Measurements from ENCODE around the gene WIPF1. TPM values are rescaled to one million over a fixed set of nuclear protein-coding genes. Genes with fewer than 3 reads are reported as not detected.

Gene WIPF1
- total and polyA plus RNA-seq, 2 of the 13 experiments (the other 11 are each of a cell fraction or from before 2014, with no cell fraction given): 0.01 TPM; not detected in 1

DNA sequence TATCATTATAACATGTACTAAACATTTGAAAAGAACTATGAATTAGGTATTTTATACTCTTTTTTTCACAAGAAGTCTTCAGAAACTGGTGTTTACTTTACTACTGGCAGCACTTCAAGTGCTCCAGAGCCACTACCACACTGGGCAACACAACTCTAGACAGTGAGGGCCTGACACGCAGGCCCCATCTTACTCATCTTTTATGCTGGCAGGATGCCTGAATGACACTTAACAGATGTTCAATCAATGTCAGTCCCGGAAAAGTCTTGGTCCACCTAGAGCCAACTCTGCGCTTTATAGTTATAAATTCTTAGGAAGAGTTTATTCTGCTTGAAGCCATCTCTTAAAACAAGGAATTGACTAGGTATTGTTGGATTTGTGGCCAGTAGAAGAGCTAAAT lies 8.7 kb upstream of the WIPF1 start (continued):
- no peak for TF ChIP-seq SP140L (CRISPR knock-in tag; IDR thresholded peaks at IDR 0.05; ENCODE audit: borderline replicate concordance)
- TF ChIP-seq CEBPG (CRISPR knock-in tag; IDR thresholded peaks at IDR 0.05): no peak
- TF ChIP-seq TEAD3 (CRISPR knock-in tag; optimal IDR thresholded peaks at IDR 0.05; ENCODE audit: borderline replicate concordance): no peak
- no peak for TF ChIP-seq ZNF678 (CRISPR knock-in tag; IDR thresholded peaks at IDR 0.05)

DNA sequence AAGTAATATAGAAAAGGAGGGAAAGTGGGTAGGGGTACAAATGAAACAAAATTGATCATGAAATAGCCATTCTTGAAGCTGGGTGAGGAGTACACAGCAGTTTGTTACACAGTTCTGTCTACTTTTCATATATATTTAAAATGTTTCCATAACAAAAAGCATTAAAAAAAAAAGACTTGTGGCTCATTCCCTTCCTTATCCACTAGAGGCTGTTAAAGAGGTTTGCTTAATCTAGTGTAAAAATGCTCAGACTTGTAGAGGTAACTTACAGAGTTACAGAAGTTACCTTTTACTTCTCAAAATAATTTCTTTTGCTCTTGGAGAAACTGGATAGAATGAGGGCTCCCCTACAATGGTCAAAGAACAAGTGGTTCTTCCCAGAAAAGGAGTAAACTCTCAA lies 8.1 kb upstream of the WIPF1 start:
- no peaks in the 10 kb centered on the region for H4K20me1 ChIP-seq (ENCODE audit: insufficient read depth, low read length)
- no peaks in the 10 kb centered on the region for H3K9me3 ChIP-seq (ENCODE audit: low read length)
- peaks cover 0 to 9% of the 10 kb centered on the region in 2 experiments; a peak in 2 of 5 replicates for H3K27me3 ChIP-seq (ENCODE audit: control insufficient read depth in 1 of 2, insufficient read depth in 2 of 2, low read length in 2 of 2)
- no peak overlapping the region for H3K4me2 ChIP-seq (ENCODE audit: low read depth, low read length)
- no peak for FAIRE-seq
- no peak overlapping the region for H3K4me3 ChIP-seq (replicated peaks in 1 of 3; ENCODE audit: insufficient read depth in 1 of 3, low read depth in 2 of 3, low read length in 3 of 3)
- H3K36me3 ChIP-seq (replicated peaks in 1 of 2; ENCODE audit: control insufficient read depth in 1 of 2, insufficient read depth in 2 of 2, low read length in 2 of 2): no peaks in the 10 kb centered on the region
- BruUV-seq (replicated peaks): no TSS peak
- H3K79me2 ChIP-seq (ENCODE audit: insufficient read depth, low read length): no peaks in the 10 kb centered on the region
- ChIA-PET CTCF (ENCODE audit: low intra/inter-chr PET ratio, low total read pairs) (interaction anchor here (1.4 kb wide), 1 partner anchor 143 kb away, joined by 3 read pairs; no protein-coding TSS in a partner anchor), POLR2A (no interaction called here)
- no peak overlapping the region for H2AFZ ChIP-seq (ENCODE audit: low read length)
- no peak overlapping the region for H3K9ac ChIP-seq (ENCODE audit: insufficient read depth, low read depth, low read length)
- ATAC-seq: no peak
- intact Hi-C loops (cut with micrococcal nuclease; ENCODE audit: unreplicated experiment): no loop called here
- in situ Hi-C loops (cut with HindIII; ENCODE audit: extremely low pct_ligation_motif_present, low pct_unique_long_range_greater_than_20kb): no loop called here
- TF ChIP-seq, protein P1, sequence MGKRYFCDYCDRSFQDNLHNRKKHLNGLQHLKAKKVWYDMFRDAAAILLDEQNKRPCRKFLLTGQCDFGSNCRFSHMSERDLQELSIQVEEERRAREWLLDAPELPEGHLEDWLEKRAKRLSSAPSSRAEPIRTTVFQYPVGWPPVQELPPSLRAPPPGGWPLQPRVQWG (CRISPR knock-in tag; IDR thresholded peaks at IDR 0.05; ENCODE audit: borderline replicate concordance, low read depth): no peak
- TF ChIP-seq ZFY (CRISPR knock-in tag; IDR thresholded peaks at IDR 0.05) (no peak), ZSCAN25 (CRISPR knock-in tag; IDR thresholded peaks at IDR 0.05) (no peak), ZNF101 (CRISPR knock-in tag; IDR thresholded peaks at IDR 0.05; ENCODE audit: borderline replicate concordance, low read depth) (no peak), GZF1 (CRISPR knock-in tag; IDR thresholded peaks at IDR 0.05) (no peak), ZNF644 (CRISPR knock-in tag; IDR thresholded peaks at IDR 0.05; ENCODE audit: low read depth) (no peak), HOXA3 (CRISPR knock-in tag; IDR thresholded peaks at IDR 0.05) (no peak), SP140L (CRISPR knock-in tag; IDR thresholded peaks at IDR 0.05; ENCODE audit: borderline replicate concordance) (no peak), ZNF235 (CRISPR knock-in tag; IDR thresholded peaks at IDR 0.05; ENCODE audit: borderline replicate concordance) (no peak), SP4 (CRISPR knock-in tag; IDR thresholded peaks at IDR 0.05) (no peak), SIX1 (CRISPR knock-in tag; IDR thresholded peaks at IDR 0.05; ENCODE audit: borderline replicate concordance) (no peak)
- TF ChIP-seq, protein P2, sequence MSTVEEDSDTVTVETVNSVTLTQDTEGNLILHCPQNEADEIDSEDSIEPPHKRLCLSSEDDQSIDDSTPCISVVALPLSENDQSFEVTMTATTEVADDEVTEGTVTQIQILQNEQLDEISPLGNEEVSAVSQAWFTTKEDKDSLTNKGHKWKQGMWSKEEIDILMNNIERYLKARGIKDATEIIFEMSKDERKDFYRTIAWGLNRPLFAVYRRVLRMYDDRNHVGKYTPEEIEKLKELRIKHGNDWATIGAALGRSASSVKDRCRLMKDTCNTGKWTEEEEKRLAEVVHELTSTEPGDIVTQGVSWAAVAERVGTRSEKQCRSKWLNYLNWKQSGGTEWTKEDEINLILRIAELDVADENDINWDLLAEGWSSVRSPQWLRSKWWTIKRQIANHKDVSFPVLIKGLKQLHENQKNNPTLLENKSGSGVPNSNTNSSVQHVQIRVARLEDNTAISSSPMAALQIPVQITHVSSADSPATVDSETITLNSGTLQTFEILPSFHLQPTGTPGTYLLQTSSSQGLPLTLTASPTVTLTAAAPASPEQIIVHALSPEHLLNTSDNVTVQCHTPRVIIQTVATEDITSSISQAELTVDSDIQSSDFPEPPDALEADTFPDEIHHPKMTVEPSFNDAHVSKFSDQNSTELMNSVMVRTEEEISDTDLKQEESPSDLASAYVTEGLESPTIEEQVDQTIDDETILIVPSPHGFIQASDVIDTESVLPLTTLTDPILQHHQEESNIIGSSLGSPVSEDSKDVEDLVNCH (CRISPR knock-in tag; IDR thresholded peaks at IDR 0.05): no peak
- H3K27ac ChIP-seq (ENCODE audit: extremely low read length, insufficient read depth, low read length): no peak overlapping the region
- no peaks in the 10 kb centered on the region for H3K4me1 ChIP-seq (ENCODE audit: insufficient read depth, low read length)
- DNase-seq (ENCODE audit: low spot score): no peak
